ENCODE data around the gene GFPT1.

GRCh38 chr2:69298862-69299261 lies 88.2 kb downstream of the GFPT1 start:
- TF ChIP-seq POLR2A (IDR thresholded peaks at IDR 0.05; ENCODE audit: low read length) (no peak), GATA1 (IDR thresholded peaks at IDR 0.05; ENCODE audit: low read depth, low read length) (no peak)
